Superior temporal gyrus (tissue), 1 donor: Measurements from ENCODE around the gene SMYD2.

Experiments
- DNase-seq: peaks from one replicate; pipeline ENCODE4 v3.0.0-alpha.2; 2016; ENCODE audit errors: extremely low spot score

SMYD2 gene

GRCh38 chr1:214329470-214330220, 48.7 kb downstream of the SMYD2 start:
- no peak for DNase-seq

GRCh38 chr1:214330222-214330621, 49.3 kb downstream of the SMYD2 start:
- DNase-seq = no peak

GRCh38 chr1:214330715-214331114, 49.8 kb downstream of the SMYD2 start:
- DNase-seq = no peak

GRCh38 chr1:214331180-214331579, 50.2 kb downstream of the SMYD2 start:
- no peak for DNase-seq

DNA sequence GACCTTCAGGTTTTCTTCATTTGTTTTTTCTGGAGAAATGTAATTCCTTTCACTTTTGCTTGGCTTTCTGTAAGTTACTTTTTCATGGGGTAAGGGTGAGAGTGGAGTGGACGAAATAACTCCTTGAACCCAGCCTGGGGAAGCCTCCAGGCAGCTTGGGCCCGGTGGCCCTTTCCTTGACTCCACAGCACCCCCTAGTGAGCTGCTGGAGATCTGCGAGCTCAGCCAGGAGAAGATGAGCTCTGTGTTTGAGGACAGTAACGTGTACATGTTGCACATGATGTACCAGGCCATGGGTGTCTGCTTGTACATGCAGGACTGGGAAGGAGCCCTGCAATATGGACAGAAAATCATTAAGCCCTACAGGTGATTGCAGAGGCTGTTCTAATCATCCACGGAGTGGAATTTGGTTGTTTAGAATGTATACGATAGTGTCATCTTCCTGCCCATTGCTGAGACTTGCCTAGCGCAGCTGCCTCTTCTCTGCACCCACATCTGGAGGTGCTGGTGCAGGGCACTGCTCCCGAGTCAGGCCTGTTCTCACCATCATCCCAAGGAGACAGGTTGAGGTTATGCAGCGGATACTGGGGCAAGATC, 51.0 kb downstream of the SMYD2 start:
- DNase-seq = peak; percentile 59

DNA sequence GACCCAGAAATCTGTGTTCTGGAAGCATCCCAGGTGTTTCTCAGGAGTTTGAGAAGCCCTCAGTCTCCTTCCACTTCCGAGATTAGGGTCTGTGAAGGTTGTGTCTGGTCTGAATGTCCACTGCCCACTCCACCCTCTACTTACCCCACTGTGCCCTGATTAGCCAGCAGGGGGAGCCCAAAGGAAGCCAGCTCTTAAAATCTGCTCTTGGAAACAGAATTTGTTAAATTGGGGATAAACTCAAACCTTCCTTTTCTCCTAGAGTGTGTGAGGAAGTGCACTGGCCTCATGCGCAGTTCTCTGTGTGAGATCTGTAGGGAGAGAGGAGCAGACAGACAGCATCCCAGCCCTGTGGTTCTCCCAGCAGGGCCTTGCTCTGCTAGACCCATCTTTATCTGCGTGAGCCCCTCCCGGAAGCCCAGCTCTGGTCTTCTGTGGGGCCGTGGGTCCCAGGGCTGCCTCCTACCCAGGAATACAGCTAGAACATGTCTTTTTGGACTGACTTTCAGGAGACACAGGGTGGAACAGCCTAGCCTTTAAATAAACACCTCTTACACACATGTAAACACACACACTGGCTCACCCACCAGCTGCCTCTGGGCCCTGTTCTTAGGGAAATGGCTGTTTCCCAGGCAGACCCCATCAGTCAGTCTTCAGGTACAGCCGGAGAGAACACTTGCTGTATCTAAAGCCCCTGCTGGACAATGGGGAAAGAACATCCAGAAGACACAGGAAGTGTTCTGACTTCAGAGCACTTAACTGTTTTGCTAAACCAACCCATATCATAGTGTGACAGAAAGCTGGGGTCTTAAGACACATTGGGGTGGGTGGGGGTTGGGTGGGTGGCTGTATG, 52.2 kb downstream of the SMYD2 start:
- peak; percentile 79 for DNase-seq

- DNase-seq = no peak
These were observed 54.6 kb downstream of the SMYD2 start for GRCh38 chr1:214335567-214335966.

- no peak for DNase-seq
These were observed 56.1 kb downstream of the SMYD2 start for GRCh38 chr1:214337015-214337414.

DNA sequence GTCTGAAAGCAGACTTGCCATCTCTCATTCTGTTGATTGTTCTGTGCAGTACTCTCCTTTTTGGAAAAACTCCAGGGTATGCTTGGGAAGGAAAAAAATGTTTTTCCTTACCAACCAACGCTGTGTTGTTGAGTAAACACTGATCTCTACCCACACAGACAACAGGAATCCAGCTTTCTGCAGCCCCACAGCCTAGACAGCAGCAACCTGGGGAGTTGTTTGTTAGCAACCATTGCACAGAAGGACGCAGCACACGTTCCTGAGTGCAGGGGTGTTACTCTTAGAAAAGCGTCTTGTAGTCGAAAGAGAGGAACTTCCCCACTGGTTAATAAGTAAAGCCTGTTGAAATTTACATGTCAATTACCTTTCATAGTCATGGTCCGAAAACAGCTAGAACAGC, 56.6 kb downstream of the SMYD2 start:
- DNase-seq = no peak

DNA sequence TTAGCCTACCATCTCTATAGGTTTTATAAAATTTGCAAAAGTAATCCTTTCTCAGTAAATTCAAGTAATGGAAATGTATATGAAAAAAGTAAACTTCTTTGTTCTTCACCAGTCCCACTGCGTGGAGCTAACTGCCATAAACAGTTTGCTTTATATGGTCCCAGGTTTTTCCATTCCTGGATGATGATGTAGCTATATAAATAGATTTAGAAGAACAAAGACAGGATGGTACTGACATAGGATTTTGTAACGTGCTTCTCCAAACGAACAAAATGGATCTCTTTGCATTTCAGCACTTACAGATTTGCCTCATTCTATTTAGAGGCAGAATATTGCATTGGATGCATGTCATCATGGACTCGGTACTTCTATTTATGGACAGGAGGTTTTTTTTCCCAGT, 57.3 kb downstream of the SMYD2 start:
- DNase-seq = no peak

GRCh38 chr1:214341459-214341858, 60.5 kb downstream of the SMYD2 start:
- no peak for DNase-seq

GRCh38 chr1:214341932-214342331, 61.0 kb downstream of the SMYD2 start:
- DNase-seq = no peak

- no peak for DNase-seq
These were observed 61.6 kb downstream of the SMYD2 start for GRCh38 chr1:214342525-214342924.

GRCh38 chr1:214344897-214345296, 63.9 kb downstream of the SMYD2 start:
- DNase-seq = no peak

- DNase-seq = no peak
These were observed 68.0 kb downstream of the SMYD2 start for GRCh38 chr1:214349008-214349407.

- DNase-seq = no peak
These were observed 68.8 kb downstream of the SMYD2 start for GRCh38 chr1:214349781-214350180.

- no peak for DNase-seq
These were observed 70.8 kb downstream of the SMYD2 start for GRCh38 chr1:214351551-214352277.

- DNase-seq = no peak
These were observed 71.9 kb downstream of the SMYD2 start for GRCh38 chr1:214352838-214353237.

DNA sequence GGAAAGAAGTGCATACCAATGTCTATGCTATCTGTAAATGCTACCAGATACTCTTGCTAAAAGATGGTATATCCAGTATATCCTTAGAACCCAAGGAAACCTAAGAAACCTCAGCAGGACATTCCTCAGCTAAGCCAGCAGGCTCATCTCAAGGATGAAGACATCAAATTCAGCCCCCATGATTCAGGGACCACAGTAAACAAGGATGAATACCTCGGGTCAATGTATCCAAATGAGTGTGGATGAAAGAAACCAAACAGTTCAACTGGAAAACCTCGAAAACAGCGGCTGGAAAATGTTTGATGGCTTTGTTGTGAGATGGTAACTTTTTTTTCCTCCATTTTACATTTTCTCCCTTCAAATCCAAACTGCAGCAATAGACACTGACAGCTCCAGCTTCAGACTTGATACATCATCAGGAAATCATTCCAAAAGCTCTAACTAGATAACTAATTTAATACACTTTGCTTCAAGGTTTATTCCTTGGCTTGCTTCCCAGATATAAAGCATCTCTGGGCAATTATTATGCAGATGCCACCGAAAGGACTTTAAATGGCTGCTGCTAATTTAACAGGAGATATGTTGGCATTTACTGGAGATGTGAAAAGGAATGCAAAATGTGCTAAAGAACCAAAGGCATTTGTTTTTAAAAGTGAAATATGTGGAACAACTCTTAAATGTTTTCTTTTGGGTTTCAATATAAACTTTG, 73.6 kb downstream of the SMYD2 start:
- DNase-seq = no peak

- DNase-seq = no peak
These were observed 79.2 kb downstream of the SMYD2 start for GRCh38 chr1:214360116-214360515.

DNA sequence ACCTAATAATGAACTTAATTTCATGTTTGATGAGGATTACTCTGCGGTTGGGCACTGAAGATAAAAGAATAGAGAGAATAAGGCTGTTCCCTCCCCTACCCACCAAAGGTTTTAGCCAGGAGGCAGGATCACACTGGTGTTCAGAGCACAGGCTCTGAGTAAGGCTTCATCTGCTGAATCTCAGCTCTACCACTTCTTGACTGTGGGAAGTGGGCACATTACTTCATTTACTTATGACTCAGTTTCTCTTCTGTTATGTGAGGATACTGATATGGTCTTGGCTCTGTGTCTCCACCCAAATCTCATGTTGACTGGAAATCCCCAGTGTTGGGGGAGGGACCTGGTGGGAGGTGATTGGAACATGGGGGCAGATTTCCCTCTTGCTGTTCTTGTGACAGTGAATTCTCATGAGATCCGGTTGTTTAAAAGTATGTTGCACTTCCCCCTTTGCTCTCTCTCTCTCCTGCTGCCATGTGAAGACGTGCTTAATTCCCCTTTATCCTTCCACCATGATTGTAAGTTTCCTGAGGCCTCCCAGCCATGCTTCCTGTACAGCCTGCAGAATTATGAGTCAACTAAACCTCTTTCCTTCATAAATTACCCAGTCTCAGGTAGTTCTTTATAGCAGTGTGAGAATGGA, 79.7 kb downstream of the SMYD2 start:
- DNase-seq = no peak
